Measurements from ENCODE around the gene CMIP.
A peak's percentile ranks its signal among the peaks of the same experiment; 100 is the strongest.

DNA sequence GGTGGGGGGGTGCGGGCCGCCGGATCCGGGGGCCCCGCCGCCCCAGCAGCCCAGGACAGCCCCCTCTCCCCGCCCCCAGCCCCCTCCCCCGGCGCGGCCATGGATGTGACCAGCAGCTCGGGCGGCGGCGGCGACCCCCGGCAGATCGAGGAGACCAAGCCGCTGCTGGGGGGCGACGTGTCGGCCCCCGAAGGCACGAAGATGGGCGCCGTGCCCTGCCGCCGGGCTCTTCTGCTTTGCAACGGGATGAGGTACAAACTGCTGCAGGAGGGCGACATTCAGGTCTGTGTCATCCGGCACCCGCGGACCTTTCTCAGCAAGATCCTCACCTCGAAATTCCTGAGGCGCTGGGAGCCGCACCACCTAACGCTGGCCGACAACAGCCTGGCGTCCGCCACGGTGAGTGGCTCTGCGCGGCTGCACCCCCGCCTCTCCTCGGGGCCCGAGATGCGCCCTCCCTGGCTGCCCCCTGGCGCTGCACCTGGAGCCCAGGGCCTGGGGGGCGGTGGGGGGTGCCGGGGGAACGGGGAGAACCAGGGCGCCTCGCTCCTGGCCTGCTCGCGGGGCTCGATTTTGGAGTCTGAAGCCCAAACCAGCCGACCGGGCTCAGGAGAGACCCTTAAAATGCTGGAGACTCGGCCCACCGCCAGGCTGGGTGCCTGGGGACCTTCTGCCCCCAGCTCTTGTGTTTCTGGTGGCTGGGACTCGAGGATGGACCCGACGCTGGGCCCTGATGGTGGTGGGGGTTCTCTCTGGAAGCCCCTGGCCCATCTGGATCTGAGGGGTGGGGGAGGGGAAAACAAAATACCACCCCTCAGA, 744 bp downstream of the CMIP start:
- TF ChIP-seq, protein P1, sequence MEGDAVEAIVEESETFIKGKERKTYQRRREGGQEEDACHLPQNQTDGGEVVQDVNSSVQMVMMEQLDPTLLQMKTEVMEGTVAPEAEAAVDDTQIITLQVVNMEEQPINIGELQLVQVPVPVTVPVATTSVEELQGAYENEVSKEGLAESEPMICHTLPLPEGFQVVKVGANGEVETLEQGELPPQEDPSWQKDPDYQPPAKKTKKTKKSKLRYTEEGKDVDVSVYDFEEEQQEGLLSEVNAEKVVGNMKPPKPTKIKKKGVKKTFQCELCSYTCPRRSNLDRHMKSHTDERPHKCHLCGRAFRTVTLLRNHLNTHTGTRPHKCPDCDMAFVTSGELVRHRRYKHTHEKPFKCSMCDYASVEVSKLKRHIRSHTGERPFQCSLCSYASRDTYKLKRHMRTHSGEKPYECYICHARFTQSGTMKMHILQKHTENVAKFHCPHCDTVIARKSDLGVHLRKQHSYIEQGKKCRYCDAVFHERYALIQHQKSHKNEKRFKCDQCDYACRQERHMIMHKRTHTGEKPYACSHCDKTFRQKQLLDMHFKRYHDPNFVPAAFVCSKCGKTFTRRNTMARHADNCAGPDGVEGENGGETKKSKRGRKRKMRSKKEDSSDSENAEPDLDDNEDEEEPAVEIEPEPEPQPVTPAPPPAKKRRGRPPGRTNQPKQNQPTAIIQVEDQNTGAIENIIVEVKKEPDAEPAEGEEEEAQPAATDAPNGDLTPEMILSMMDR (IDR thresholded peaks at IDR 0.05; ENCODE audit: borderline replicate concordance, extremely low read depth, low read length, poor library complexity, severe bottlenecking), result peak; percentile 40
- TF ChIP-seq EZH2 (IDR thresholded peaks at IDR 0.05; ENCODE audit: borderline replicate concordance, low read depth, low read length, severe bottlenecking), result no peak
